ENCODE data around the gene EMC7. TPM values are rescaled to one million over a fixed set of nuclear protein-coding genes. Genes with fewer than 3 reads are reported as not detected.

EMC7 gene
- total RNA-seq, 1 donor from 2014 or later, result 84.9 TPM

DNA sequence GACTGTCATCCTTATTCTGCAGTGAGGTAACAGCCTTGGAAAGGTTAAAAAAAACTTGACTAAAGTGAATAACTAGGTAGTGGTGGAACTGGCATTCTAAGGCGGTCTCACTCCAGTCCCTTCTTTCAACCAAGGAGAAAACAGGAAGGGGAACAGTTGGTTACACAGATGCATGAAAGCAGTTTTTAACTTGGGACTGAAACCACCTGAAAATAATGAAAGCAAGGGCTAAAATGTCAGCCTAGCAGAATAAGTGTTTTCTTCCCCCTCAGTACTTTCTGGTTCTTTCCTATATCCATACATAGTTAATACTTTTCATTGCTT, 61.9 kb downstream of the EMC7 start:
- Mint-ChIP-seq H3K9me3 (ENCODE audit: unreplicated experiment) (no peaks in the 10 kb centered on the region), H3K36me3 (ENCODE audit: unreplicated experiment) (no peaks in the 10 kb centered on the region), H3K27me3 (ENCODE audit: unreplicated experiment) (no peaks in the 10 kb centered on the region), H3K4me1 (ENCODE audit: unreplicated experiment) (peaks cover 20% of the 10 kb centered on the region), H3K27ac (ENCODE audit: unreplicated experiment) (peak overlapping the region; percentile 82), H3K4me3 (ENCODE audit: unreplicated experiment) (peak overlapping the region; percentile 78)
- TF ChIP-seq, protein P1, sequence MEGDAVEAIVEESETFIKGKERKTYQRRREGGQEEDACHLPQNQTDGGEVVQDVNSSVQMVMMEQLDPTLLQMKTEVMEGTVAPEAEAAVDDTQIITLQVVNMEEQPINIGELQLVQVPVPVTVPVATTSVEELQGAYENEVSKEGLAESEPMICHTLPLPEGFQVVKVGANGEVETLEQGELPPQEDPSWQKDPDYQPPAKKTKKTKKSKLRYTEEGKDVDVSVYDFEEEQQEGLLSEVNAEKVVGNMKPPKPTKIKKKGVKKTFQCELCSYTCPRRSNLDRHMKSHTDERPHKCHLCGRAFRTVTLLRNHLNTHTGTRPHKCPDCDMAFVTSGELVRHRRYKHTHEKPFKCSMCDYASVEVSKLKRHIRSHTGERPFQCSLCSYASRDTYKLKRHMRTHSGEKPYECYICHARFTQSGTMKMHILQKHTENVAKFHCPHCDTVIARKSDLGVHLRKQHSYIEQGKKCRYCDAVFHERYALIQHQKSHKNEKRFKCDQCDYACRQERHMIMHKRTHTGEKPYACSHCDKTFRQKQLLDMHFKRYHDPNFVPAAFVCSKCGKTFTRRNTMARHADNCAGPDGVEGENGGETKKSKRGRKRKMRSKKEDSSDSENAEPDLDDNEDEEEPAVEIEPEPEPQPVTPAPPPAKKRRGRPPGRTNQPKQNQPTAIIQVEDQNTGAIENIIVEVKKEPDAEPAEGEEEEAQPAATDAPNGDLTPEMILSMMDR (IDR thresholded peaks at IDR 0.05), result no peak
- no peak for DNase-seq (ENCODE audit: extremely low spot score, unreplicated experiment)

DNA sequence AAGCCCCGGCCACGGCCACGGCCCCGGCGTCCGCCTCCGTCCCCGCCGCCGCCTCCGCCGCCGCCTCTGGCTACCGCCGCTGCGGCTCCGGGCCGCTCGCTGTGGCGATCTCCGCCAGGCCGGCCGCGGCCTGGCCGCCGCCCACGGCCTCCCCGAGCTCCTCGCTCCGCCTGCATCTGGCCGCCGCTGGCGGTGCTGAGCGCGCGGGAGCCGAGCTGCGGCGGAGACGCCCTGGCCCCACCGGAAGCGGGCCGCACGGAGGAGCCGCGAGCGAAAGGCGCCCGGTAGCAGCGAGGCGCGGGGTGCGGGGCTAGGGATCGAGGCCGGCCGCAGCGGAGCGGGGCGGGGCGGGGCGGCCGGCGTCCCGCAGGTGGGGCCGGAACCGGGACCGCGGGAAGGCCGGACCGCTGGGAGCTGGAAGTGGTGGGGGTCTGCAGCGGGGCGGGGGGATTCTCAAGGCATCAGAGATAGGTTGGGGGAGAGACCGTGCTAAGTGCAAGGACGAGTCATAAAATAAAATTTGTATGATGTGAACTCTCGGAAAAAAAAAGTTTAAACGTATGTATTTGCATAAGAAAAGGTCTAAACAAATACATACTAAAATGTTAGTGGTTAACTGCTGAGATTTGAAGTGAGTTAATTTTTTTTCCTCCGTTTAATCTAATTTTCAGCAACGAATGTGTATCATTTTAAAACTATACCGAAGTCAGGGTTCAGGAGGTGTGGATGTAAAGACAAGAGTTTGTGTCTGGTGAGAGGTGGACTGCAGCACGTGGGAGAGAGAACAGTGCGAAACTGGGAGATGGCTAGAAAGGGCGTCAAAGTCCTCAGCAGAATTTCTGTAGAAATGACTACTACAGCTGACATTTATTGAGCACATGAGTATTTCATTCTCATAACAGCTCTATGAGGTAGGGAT, 62.5 kb downstream of the EMC7 start, which contains the start of gene AVEN:
AVEN (minus strand) TSS at position 334 of the 919 bp plus-strand sequence; CDS start at position 176, 158 bp downstream.
- H3K9me3 Mint-ChIP-seq (ENCODE audit: unreplicated experiment), result no peaks in the 10 kb centered on the region
- TF ChIP-seq, protein P1 (IDR thresholded peaks at IDR 0.05), result no peak
- H3K4me1 Mint-ChIP-seq (ENCODE audit: unreplicated experiment), result peaks cover 23% of the 10 kb centered on the region
- no peaks in the 10 kb centered on the region for H3K27me3 Mint-ChIP-seq (ENCODE audit: unreplicated experiment)
- peak within 1 kb of the TSS; percentile 82 for H3K4me3 Mint-ChIP-seq (ENCODE audit: unreplicated experiment)
- H3K36me3 Mint-ChIP-seq (ENCODE audit: unreplicated experiment), result no peaks in the 10 kb centered on the region
- peak; percentile 88 for DNase-seq (ENCODE audit: extremely low spot score, unreplicated experiment)
- peak within 1 kb of the TSS; percentile 85 for H3K27ac Mint-ChIP-seq (ENCODE audit: unreplicated experiment)

DNA sequence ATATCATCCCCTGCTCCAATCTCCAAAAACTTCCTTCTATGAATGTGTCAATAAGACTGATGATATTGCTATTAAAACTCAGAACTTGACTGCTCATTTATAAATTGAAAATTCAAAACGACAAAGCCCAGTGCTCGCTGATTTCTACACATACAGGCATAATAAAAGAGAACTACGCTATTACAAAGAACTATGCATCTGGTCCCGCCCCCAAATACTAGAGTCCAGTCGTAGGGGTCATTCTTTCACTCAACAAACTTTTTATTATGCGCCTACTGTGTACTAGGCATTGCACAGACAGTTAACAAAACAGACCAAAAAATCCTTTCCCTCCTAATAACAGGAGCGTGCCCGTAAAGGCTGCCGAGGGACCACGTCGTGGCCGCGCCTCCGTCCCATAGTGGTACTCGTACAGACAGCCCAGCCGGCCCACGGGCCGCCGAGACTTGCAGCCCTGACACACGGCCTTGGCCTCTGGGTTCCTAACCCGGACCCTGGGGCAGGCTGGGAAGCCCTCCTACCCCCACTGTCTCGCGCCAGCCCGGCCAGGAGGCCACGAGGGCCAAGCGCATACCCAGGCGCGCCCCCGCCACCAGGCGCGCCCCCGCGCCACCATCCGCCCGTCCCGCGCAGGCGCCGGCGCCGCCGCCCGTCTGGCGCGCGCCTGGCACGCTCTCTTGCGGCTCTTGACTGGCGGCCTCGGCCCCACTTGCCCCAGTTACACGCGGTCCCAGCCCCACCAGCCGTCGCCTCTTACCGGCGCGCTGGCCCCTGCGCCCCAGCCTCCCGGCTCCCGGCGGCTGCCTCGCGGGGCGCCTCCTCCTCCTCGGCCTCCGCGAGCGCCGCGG, 63.4 kb downstream of the EMC7 start:
- H3K9me3 Mint-ChIP-seq (ENCODE audit: unreplicated experiment), result no peaks in the 10 kb centered on the region
- H3K36me3 Mint-ChIP-seq (ENCODE audit: unreplicated experiment), result no peaks in the 10 kb centered on the region
- TF ChIP-seq, protein P1 (IDR thresholded peaks at IDR 0.05), result no peak
- H3K27me3 Mint-ChIP-seq (ENCODE audit: unreplicated experiment), result no peaks in the 10 kb centered on the region
- H3K4me1 Mint-ChIP-seq (ENCODE audit: unreplicated experiment), result peaks cover 23% of the 10 kb centered on the region
- H3K4me3 Mint-ChIP-seq (ENCODE audit: unreplicated experiment), result peak overlapping the region; percentile 82
- peak; percentile 89 for DNase-seq (ENCODE audit: extremely low spot score, unreplicated experiment)
- peak overlapping the region; percentile 85 for H3K27ac Mint-ChIP-seq (ENCODE audit: unreplicated experiment)

Other genes starting within 250 kb of the EMC7 start
- gene CHRM5, start 133.4 kb downstream of the EMC7 start, total RNA-seq, result not detected in 2 replicates
- gene AVEN, start 62.7 kb downstream of the EMC7 start, total RNA-seq, result 12.5 and 14.8 TPM in 2 replicates
- 2.0 TPM in 2 replicates for gene PGBD4, start 221 bp upstream of the EMC7 start, total RNA-seq
- 39.1 and 42.7 TPM in 2 replicates for gene KATNBL1, start 108.2 kb upstream of the EMC7 start, total RNA-seq
- 108 and 112 TPM in 2 replicates for gene EMC4, start 123.2 kb upstream of the EMC7 start, total RNA-seq
- gene SLC12A6, start 235.9 kb upstream of the EMC7 start, total RNA-seq, result 52.3 and 58.7 TPM in 2 replicates
- 200 and 205 TPM in 2 replicates for gene NOP10, start 241.3 kb upstream of the EMC7 start, total RNA-seq
- gene NUTM1, start 241.5 kb upstream of the EMC7 start, total RNA-seq, result not detected in 2 replicates

Data from osteocyte (in vitro differentiated cells).